ENCODE measurements around the gene CHD6.

- no peak for TF ChIP-seq REST (IDR thresholded peaks at IDR 0.05; ENCODE audit: insufficient replicate concordance, low read depth)
- no peak for TF ChIP-seq CTCF (IDR thresholded peaks at IDR 0.05; ENCODE audit: insufficient read depth, low read length)
- TF ChIP-seq POLR2AphosphoS5 (IDR thresholded peaks at IDR 0.05; ENCODE audit: low read depth) = no peak
- no peak for TF ChIP-seq GABPA (IDR thresholded peaks at IDR 0.05; ENCODE audit: low read depth)
Observed at GRCh38 chr20:41499064-41499463, 119.1 kb downstream of the CHD6 start.
